RWPE1 (cell line): ENCODE results near the gene EVI5.

ENCODE experiments used
- CTCF ChIA-PET: fragments of 350-600 bp; sonication (Branson Sonifier 250); formaldehyde crosslinking; extraction: SDS; loops from one replicate; lab custom pipeline; 2021; lab: Yijun Ruan, JAX
- POLR2A ChIA-PET: fragments of 400-600 bp; formaldehyde crosslinking; extraction: SDS; loops from one replicate; lab custom pipeline; 2020; ENCODE audit warnings: antibody characterized with exemption; ENCODE audit not compliant: low non-redundant PET; lab: Yijun Ruan, JAX
- DNase-seq: peaks from one replicate; pipeline ENCODE4 v3.0.0; 2012; ENCODE audit warnings: low spot score
- H3K27ac ChIP-seq: fragments of 450-650 bp; 2 replicates; pipeline ENCODE4 v1.5.1; 2017
- TF ChIP-seq, protein P1 (sequence below): fragments of 450-650 bp; conservative IDR thresholded peaks from 2 replicates; pipeline ENCODE4 v1.5.1; 2017; ENCODE audit warnings: low read depth, mild to moderate bottlenecking

The EVI5 gene

DNA sequence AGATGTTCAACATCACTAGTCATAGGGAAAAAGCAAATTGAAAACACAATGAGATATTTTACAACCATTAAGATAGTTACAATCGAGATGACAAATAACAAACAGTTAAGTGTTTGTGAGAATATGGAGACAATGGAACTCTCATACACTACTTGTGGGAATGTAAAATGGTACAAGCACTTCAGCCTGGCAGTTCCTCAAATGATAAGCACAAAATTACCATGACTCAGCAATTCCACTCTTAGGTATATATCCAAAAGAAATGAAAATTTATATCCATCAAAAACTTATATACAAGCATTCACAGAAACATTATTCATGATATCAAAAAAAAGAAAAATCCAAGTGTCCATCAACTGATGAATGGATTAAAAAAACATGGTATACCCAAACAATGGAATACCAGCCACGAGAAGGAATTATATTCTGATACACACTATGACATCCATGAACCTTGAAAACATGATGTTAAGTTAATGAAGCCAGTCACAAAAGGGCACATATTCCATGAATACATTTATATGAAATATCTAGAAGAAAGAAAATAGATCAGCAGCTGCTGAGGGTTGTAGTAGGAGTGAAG lies 76.4 kb downstream of the EVI5 start:
- no peak for DNase-seq
- TF ChIP-seq, protein P1, sequence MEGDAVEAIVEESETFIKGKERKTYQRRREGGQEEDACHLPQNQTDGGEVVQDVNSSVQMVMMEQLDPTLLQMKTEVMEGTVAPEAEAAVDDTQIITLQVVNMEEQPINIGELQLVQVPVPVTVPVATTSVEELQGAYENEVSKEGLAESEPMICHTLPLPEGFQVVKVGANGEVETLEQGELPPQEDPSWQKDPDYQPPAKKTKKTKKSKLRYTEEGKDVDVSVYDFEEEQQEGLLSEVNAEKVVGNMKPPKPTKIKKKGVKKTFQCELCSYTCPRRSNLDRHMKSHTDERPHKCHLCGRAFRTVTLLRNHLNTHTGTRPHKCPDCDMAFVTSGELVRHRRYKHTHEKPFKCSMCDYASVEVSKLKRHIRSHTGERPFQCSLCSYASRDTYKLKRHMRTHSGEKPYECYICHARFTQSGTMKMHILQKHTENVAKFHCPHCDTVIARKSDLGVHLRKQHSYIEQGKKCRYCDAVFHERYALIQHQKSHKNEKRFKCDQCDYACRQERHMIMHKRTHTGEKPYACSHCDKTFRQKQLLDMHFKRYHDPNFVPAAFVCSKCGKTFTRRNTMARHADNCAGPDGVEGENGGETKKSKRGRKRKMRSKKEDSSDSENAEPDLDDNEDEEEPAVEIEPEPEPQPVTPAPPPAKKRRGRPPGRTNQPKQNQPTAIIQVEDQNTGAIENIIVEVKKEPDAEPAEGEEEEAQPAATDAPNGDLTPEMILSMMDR = no peak
- no peak overlapping the region for H3K27ac ChIP-seq
- POLR2A ChIA-PET = no interaction called here
- CTCF ChIA-PET = no interaction called here

DNA sequence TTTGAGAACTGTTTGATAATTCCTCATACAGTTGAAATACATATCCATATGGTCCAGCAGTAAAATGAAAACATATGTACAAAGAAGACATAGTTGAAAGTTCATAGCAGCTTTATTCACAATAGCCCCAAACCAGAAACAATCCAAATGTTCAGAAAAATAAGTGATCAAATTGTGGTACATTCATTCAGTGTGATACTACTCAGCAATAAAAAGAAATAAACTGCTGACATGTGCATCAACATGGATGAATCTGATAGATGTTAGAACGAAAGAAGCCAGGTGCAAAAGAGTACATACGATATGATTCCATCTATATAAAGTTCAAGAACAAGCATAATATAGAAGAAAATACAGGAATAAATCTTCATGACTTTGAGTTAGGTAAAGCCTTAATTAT lies 77.2 kb downstream of the EVI5 start:
- no peak overlapping the region for H3K27ac ChIP-seq
- TF ChIP-seq, protein P1 = no peak
- ChIA-PET CTCF (no interaction called here), POLR2A (no interaction called here)
- no peak for DNase-seq

DNA sequence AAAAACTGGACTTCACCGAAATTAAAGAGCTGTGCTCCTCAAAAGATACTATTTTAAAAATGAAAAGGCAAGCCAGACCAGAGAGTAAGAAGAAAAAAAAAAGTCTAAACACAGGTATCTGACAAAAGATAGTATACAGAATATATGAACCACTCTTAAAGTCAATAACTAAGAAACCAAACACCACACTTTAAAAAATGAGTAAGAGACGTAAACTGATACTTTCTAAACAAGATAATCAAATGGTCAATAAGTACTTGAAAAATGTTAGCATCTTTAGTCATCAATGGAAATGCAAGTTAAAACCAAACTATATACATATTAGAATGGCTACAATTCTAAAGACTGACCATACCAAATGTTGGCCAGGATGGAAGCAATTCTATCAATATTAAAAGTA lies 77.6 kb downstream of the EVI5 start:
- ChIA-PET POLR2A (no interaction called here), CTCF (no interaction called here)
- H3K27ac ChIP-seq = no peak overlapping the region
- TF ChIP-seq, protein P1 = no peak
- no peak for DNase-seq

DNA sequence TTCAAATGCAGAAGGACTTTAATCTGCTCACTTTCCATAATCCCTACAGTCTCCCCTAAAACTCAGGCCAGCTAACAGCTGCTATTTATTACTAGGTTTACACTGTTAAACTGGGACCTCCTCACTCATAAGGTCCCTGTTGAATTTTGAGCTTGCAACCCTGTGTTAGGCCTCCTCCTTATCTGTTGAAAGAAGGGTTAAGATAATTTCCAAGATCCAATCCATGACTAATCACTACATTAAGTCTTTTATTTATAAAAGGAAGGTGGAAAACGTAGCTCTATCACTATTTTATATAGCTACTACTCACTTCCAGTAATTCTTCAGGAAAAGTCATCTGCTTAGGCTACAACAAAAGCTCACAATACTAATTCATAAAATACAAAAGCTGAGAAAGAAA lies 79.5 kb downstream of the EVI5 start:
- TF ChIP-seq, protein P1 = no peak
- ChIA-PET POLR2A (no interaction called here), CTCF (interaction anchor here (0.5 kb wide), 1 partner anchor 1058 kb away, joined by 6 read pairs; no protein-coding TSS in a partner anchor)
- DNase-seq = no peak
- H3K27ac ChIP-seq = no peak overlapping the region

DNA sequence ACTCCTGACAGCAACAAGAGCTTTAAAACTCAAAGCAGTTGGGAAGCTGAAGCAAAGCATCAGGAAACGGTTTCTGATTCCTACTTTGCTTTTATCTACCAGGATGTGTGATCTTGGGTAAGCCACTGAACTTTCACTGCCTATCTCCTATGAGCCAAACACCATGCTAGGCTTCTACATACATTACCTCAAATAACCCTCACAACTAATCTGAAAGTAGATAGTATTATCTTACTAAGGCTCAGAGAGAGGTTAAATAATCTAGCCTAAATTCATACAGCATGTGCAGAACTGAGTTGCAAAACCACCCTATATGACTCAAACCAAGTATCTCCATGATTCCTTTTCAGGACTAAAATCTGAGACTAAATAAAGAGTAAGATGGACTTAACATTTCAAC lies 83.8 kb downstream of the EVI5 start:
- H3K27ac ChIP-seq = no peak overlapping the region
- POLR2A ChIA-PET = no interaction called here
- CTCF ChIA-PET = interaction anchor here (0.6 kb wide), 1 partner anchor 18 kb away, joined by 3 read pairs; no protein-coding TSS in a partner anchor
- TF ChIP-seq, protein P1 = no peak
- no peak for DNase-seq

DNA sequence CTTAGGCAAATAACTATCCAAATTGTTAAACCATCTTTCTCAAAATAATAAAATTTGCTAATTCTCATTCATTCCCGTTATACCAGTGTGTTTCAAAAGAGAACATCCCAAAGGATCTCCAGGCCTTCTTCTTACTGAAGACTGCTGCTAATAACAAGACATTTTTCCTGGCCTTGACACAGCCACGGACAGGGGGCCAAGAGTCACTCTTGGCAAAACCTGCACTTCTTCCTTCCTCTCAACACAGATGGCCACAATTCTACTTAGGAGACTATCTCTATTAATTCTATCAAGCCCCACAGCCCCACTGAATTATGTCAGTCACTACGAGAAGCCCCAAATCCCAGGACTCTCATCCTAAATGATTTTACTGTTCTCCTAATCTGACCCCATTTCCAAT lies 86.0 kb downstream of the EVI5 start:
- no peak overlapping the region for H3K27ac ChIP-seq
- CTCF ChIA-PET = no interaction called here
- TF ChIP-seq, protein P1 = no peak
- no peak for DNase-seq
- POLR2A ChIA-PET = no interaction called here
